ENCODE results near the gene IFNG-AS1.

GRCh38 chr12:68001486-68002466, 12.5 kb downstream of the IFNG-AS1 start:
- TF ChIP-seq POLR2A (IDR thresholded peaks at IDR 0.05) = no peak
- TF ChIP-seq CTCF (IDR thresholded peaks at IDR 0.05) = peak in 3 of 12 donors; percentile 13 to 20 (median 17)

Data from heart left ventricle (tissue), 13 donors.